Neural cell (in vitro differentiated cells): ENCODE measurements around the gene DRD1.
"Not testable (repeated sequence)": the region's sequence is repeated elsewhere in the genome, so short reads cannot be mapped to it uniquely, and the experiment has no call there.

Source experiments
- CTCF ChIP-seq: fragments of 450-650 bp; IDR thresholded peaks from 2 replicates; pipeline ENCODE4 v1.5.1; 2014; ENCODE audit warnings: antibody characterized with exemption, mild to moderate bottlenecking, moderate library complexity; ENCODE audit not compliant: poor library complexity, severe bottlenecking
- EP300 ChIP-seq: fragments of 450-650 bp; conservative IDR thresholded peaks from 2 replicates; pipeline ENCODE4 v1.6.1; 2014; ENCODE audit warnings: antibody characterized with exemption, mild to moderate bottlenecking, moderate library complexity; ENCODE audit not compliant: poor library complexity, severe bottlenecking
- EZH2 ChIP-seq: fragments of 200-600, 300-800 bp; shearing (Covaris generic), sonication (generic); IDR thresholded peaks from 2 replicates; pipeline ENCODE4 v1.6.1; 2014; ENCODE audit warnings: antibody characterized with exemption, low read length, borderline replicate concordance, mild to moderate bottlenecking; ENCODE audit not compliant: insufficient read depth, poor library complexity, severe bottlenecking
- POLR2AphosphoS5 ChIP-seq: IDR thresholded peaks from 2 replicates; pipeline ENCODE4 v1.6.1; 2012
- RAD21 ChIP-seq: fragments of 450-650 bp; conservative IDR thresholded peaks from 2 replicates; pipeline ENCODE4 v1.6.1; 2014; ENCODE audit warnings: antibody characterized with exemption, mild to moderate bottlenecking, moderate library complexity
- SMC3 ChIP-seq: fragments of 450-650 bp; conservative IDR thresholded peaks from 2 replicates; pipeline ENCODE4 v1.6.1; 2014; ENCODE audit warnings: antibody characterized with exemption, mild to moderate bottlenecking, moderate library complexity; ENCODE audit not compliant: poor library complexity

GRCh38 chr5:175454338-175454737 is 10.4 kb upstream of the DRD1 start:
- TF ChIP-seq POLR2AphosphoS5, CTCF, EP300, EZH2, RAD21, SMC3: not testable (repeated sequence)
